Adrenal gland (tissue), 5 donors: ENCODE measurements around the gene GOT1.

Experiments
- POLR2A ChIP-seq, 2 donors: fragments of 450-650 bp; IDR thresholded peaks; one replicate each; pipeline ENCODE4 v1.6.1; 2017; ENCODE audit warnings: antibody characterized with exemption in 2 of 2, mild to moderate bottlenecking in 2 of 2, moderate library complexity in 1 of 2
- TF ChIP-seq, protein P1 (sequence below), 6 experiments: fragments of 450-650 bp in 4 of 6; fragments of 200-600 bp in 2 of 6; sonication (generic) in 1 of 6; IDR thresholded peaks; 1 replicate in 5 of 6; 2 replicates in 1 of 6; pipeline versions ENCODE4 v1.5.1 to v1.8.0; 2016 to 2021; ENCODE audit warnings: antibody characterized with exemption in 6 of 6, mild to moderate bottlenecking in 2 of 6, moderate library complexity in 1 of 6
- donor health status: DM: no; HTN: no; CAD: no.

GRCh38 chr10:99374526-99374925 lies 55.9 kb downstream of the GOT1 start:
- TF ChIP-seq, protein P1, sequence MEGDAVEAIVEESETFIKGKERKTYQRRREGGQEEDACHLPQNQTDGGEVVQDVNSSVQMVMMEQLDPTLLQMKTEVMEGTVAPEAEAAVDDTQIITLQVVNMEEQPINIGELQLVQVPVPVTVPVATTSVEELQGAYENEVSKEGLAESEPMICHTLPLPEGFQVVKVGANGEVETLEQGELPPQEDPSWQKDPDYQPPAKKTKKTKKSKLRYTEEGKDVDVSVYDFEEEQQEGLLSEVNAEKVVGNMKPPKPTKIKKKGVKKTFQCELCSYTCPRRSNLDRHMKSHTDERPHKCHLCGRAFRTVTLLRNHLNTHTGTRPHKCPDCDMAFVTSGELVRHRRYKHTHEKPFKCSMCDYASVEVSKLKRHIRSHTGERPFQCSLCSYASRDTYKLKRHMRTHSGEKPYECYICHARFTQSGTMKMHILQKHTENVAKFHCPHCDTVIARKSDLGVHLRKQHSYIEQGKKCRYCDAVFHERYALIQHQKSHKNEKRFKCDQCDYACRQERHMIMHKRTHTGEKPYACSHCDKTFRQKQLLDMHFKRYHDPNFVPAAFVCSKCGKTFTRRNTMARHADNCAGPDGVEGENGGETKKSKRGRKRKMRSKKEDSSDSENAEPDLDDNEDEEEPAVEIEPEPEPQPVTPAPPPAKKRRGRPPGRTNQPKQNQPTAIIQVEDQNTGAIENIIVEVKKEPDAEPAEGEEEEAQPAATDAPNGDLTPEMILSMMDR (IDR thresholded peaks at IDR 0.05): no peak
- TF ChIP-seq POLR2A (IDR thresholded peaks at IDR 0.05): no peak
